GM08714 (cell line): Measurements from ENCODE around the gene MAP3K19.

Source experiments
- H3K4me3 ChIP-seq: fragments of 200-500 bp; sonication (Bioruptor generic); 2 replicates; pipeline ENCODE4 v1.5.1; 2014; ENCODE audit warnings: mild to moderate bottlenecking, low read length, inconsistent platforms
- ZNF274 ChIP-seq: IDR thresholded peaks from 2 replicates; pipeline ENCODE4 v1.6.1; 2012; ENCODE audit warnings: mild to moderate bottlenecking, low read depth, low read length

The MAP3K19 gene

GRCh38 chr2:134934641-134935040, 112.6 kb downstream of the MAP3K19 start:
- TF ChIP-seq ZNF274 = no peak
- H3K4me3 ChIP-seq = no peak overlapping the region

GRCh38 chr2:134934150-134934549, 113.1 kb downstream of the MAP3K19 start:
- TF ChIP-seq ZNF274 = no peak
- no peak overlapping the region for H3K4me3 ChIP-seq

- no peak overlapping the region for H3K4me3 ChIP-seq
- TF ChIP-seq ZNF274 = no peak
Measured at GRCh38 chr2:134933732-134934131, 113.5 kb downstream of the MAP3K19 start.

GRCh38 chr2:134932864-134933526, 114.3 kb downstream of the MAP3K19 start:
- TF ChIP-seq ZNF274 = no peak
- no peak overlapping the region for H3K4me3 ChIP-seq

- H3K4me3 ChIP-seq = no peak overlapping the region
- no peak for TF ChIP-seq ZNF274
Measured at GRCh38 chr2:134927195-134927594, 120.1 kb downstream of the MAP3K19 start.

GRCh38 chr2:134926231-134926931, 120.9 kb downstream of the MAP3K19 start:
- TF ChIP-seq ZNF274 = no peak
- H3K4me3 ChIP-seq = no peak overlapping the region

GRCh38 chr2:134924912-134925311, 122.3 kb downstream of the MAP3K19 start:
- no peak for TF ChIP-seq ZNF274
- H3K4me3 ChIP-seq = no peak overlapping the region

GRCh38 chr2:134919341-134920210, 127.7 kb downstream of the MAP3K19 start:
- peak overlapping the region; percentile 69 for H3K4me3 ChIP-seq
- TF ChIP-seq ZNF274 = no peak

- peak within 1 kb of the TSS; percentile 87 for H3K4me3 ChIP-seq
- TF ChIP-seq ZNF274 = no peak
Measured at GRCh38 chr2:134918526-134919340, 128.5 kb downstream of the MAP3K19 start, which contains the start of gene CCNT2. Gene CCNT2, plus strand, starts transcription at chr2:134918822. Its CDS starts 33 bp downstream, at chr2:134918855.

- peak overlapping the region; percentile 87 for H3K4me3 ChIP-seq
- no peak for TF ChIP-seq ZNF274
Measured at GRCh38 chr2:134917888-134918525, 129.2 kb downstream of the MAP3K19 start.

- TF ChIP-seq ZNF274 = no peak
- peak overlapping the region; percentile 87 for H3K4me3 ChIP-seq
Measured at GRCh38 chr2:134917360-134917865, 129.8 kb downstream of the MAP3K19 start.
